Measurements from ENCODE around the gene PANK3.

- no peak for TF ChIP-seq POLR2AphosphoS5 (IDR thresholded peaks at IDR 0.05; ENCODE audit: low read depth, low read length)
- TF ChIP-seq CTCF (IDR thresholded peaks at IDR 0.05) = no peak
- TF ChIP-seq REST (IDR thresholded peaks at IDR 0.05; ENCODE audit: insufficient read depth in 1 of 2, low read depth in 2 of 2, low read length in 1 of 2) = no peak
Measured at GRCh38 chr5:168596927-168597326, 17.8 kb upstream of the PANK3 start.
